Ectodermal cell (in vitro differentiated cells): ENCODE data around the gene SMO.
"Not testable (repeated sequence)": the region's sequence is repeated elsewhere in the genome, so short reads cannot be mapped to it uniquely, and the experiment has no call there.

Experiments used
- H3K27ac ChIP-seq: 2 replicates; pipeline ENCODE4 v1.7.0; 2013; ENCODE audit warnings: mild to moderate bottlenecking, low read depth, low read length; ENCODE audit not compliant: insufficient read depth, poor library complexity, severe bottlenecking
- H3K27me3 ChIP-seq: 2 replicates; pipeline ENCODE4 v1.7.0; 2013; ENCODE audit warnings: mild to moderate bottlenecking, low read length; ENCODE audit not compliant: insufficient read depth, control insufficient read depth, poor library complexity, severe bottlenecking
- H3K36me3 ChIP-seq: one replicate; pipeline ENCODE4 v1.7.0; 2013; ENCODE audit warnings: low read length; ENCODE audit not compliant: control insufficient read depth, insufficient read depth
- H3K4me1 ChIP-seq: one replicate; pipeline ENCODE4 v1.7.0; 2013; ENCODE audit warnings: low read length; ENCODE audit not compliant: control insufficient read depth, insufficient read depth
- H3K4me3 ChIP-seq: 2 replicates; pipeline ENCODE4 v1.7.0; 2013; ENCODE audit warnings: low read depth, low read length, control low read depth; ENCODE audit not compliant: insufficient read depth
- H3K9me3 ChIP-seq: 2 replicates; pipeline ENCODE4 v1.7.0; 2013; ENCODE audit warnings: mild to moderate bottlenecking, low read length, moderate library complexity; ENCODE audit not compliant: control insufficient read depth
- WGBS, 2 experiments: methylation state at CpG; one replicate each; pipeline ENCODE4 v1.1.7; 2013; ENCODE audit warnings: missing lambda C conversion rate in 2 of 2; 5-methylcytosine and 5-hydroxymethylcytosine counted together

The SMO gene

GRCh38 chr7:129208667-129209066 is 20.2 kb downstream of the SMO start:
- H3K4me3 ChIP-seq = no peak overlapping the region

GRCh38 chr7:129209067-129209926 is 20.9 kb downstream of the SMO start:
- H3K36me3 ChIP-seq = peaks cover 57% of the 10 kb centered on the region
- no peak overlapping the region for H3K4me3 ChIP-seq
- H3K9me3 ChIP-seq = no peaks in the 10 kb centered on the region
- no peaks in the 10 kb centered on the region for H3K27me3 ChIP-seq
- WGBS, 2 experiments = 95% methylated on average over 15 of the region's 15 CpGs
- H3K27ac ChIP-seq = no peak overlapping the region
- H3K4me1 ChIP-seq = no peaks in the 10 kb centered on the region

More at GRCh38 chr7:129208667-129209066, 20.2 kb downstream of the SMO start:
- H3K27me3 ChIP-seq = no peaks in the 10 kb centered on the region
- H3K27ac ChIP-seq = no peak overlapping the region
- no peaks in the 10 kb centered on the region for H3K9me3 ChIP-seq
- 94 to 96% methylated on average over 9 of the region's 9 CpGs for WGBS, 2 experiments
- H3K36me3 ChIP-seq = peaks cover 57% of the 10 kb centered on the region
- H3K4me1 ChIP-seq = no peaks in the 10 kb centered on the region

GRCh38 chr7:129210256-129210988 is 22.0 kb downstream of the SMO start:
- Histone ChIP-seq H3K4me3 (no peak overlapping the region), H3K36me3 (peaks cover 58% of the 10 kb centered on the region), H3K27ac (no peak overlapping the region), H3K9me3 (no peaks in the 10 kb centered on the region), H3K4me1 (no peaks in the 10 kb centered on the region), H3K27me3 (no peaks in the 10 kb centered on the region)
- WGBS, 2 experiments = 86 to 88% methylated on average over 16 of the region's 16 CpGs

GRCh38 chr7:129210989-129211312 is 22.5 kb downstream of the SMO start:
- no peak overlapping the region for H3K27ac ChIP-seq
- H3K4me3 ChIP-seq = no peak overlapping the region
- no peaks in the 10 kb centered on the region for H3K4me1 ChIP-seq
- H3K36me3 ChIP-seq = peaks cover 55% of the 10 kb centered on the region
- WGBS, 2 experiments = 95 to 96% methylated on average over 14 of the region's 14 CpGs
- no peaks in the 10 kb centered on the region for H3K27me3 ChIP-seq
- no peaks in the 10 kb centered on the region for H3K9me3 ChIP-seq

GRCh38 chr7:129212126-129212525 is 23.7 kb downstream of the SMO start:
- Histone ChIP-seq H3K4me3 (no peak overlapping the region), H3K27ac (no peak overlapping the region), H3K27me3 (no peaks in the 10 kb centered on the region), H3K36me3 (peaks cover 48% of the 10 kb centered on the region), H3K4me1 (no peaks in the 10 kb centered on the region), H3K9me3 (no peaks in the 10 kb centered on the region)
- 94 to 95% methylated on average over 14 of the region's 14 CpGs for WGBS, 2 experiments

- Histone ChIP-seq H3K36me3 (peaks cover 48% of the 10 kb centered on the region), H3K27me3 (no peaks in the 10 kb centered on the region), H3K9me3 (no peaks in the 10 kb centered on the region), H3K4me1 (no peaks in the 10 kb centered on the region), H3K27ac (no peak overlapping the region), H3K4me3 (no peak overlapping the region)
- WGBS, 2 experiments = 96 to 97% methylated on average over 4 of the region's 4 CpGs
These were observed 24.2 kb downstream of the SMO start for GRCh38 chr7:129212596-129212995.

- H3K27ac ChIP-seq = no peak overlapping the region
- H3K4me3 ChIP-seq = no peak overlapping the region
- H3K4me1 ChIP-seq = no peaks in the 10 kb centered on the region
- H3K9me3 ChIP-seq = no peaks in the 10 kb centered on the region
- WGBS, 2 experiments = 81% methylated on average over 15 of the region's 15 CpGs
- peaks cover 43% of the 10 kb centered on the region for H3K36me3 ChIP-seq
- no peaks in the 10 kb centered on the region for H3K27me3 ChIP-seq
These were observed 25.4 kb downstream of the SMO start for GRCh38 chr7:129213828-129214227.

GRCh38 chr7:129215691-129216090 is 27.3 kb downstream of the SMO start:
- not testable (repeated sequence) for H3K4me3 ChIP-seq, H3K27ac ChIP-seq, H3K27me3 ChIP-seq, H3K4me1 ChIP-seq, H3K9me3 ChIP-seq
- WGBS, 2 experiments = 93 to 96% methylated on average over 12 to 15 of the region's 15 CpGs
- H3K36me3 ChIP-seq = peaks cover 31% of the 10 kb centered on the region

GRCh38 chr7:129216101-129216715 is 27.8 kb downstream of the SMO start:
- not testable (repeated sequence) for H3K27me3 ChIP-seq, H3K4me3 ChIP-seq, H3K27ac ChIP-seq, H3K4me1 ChIP-seq, H3K9me3 ChIP-seq
- whole genome bisulfite sequencing, 2 experiments = 96 to 97% methylated on average over 34 of the region's 34 CpGs
- H3K36me3 ChIP-seq = peaks cover 25% of the 10 kb centered on the region

GRCh38 chr7:129216821-129217416 is 28.5 kb downstream of the SMO start:
- H3K27me3 ChIP-seq, H3K4me1 ChIP-seq, H3K27ac ChIP-seq, H3K9me3 ChIP-seq, H3K4me3 ChIP-seq: not testable (repeated sequence)
- WGBS, 2 experiments = 89 to 97% methylated on average over 4 to 6 of the region's 8 CpGs
- peaks cover 18% of the 10 kb centered on the region for H3K36me3 ChIP-seq
